Stomach (tissue), 9 donors: Measurements from ENCODE around the gene PRUNE1. TPM values are rescaled to one million over a fixed set of nuclear protein-coding genes. Genes with fewer than 3 reads are reported as not detected.

Experiments used
- DNase-seq, 2 donors: peaks; one replicate each; pipeline versions ENCODE4 v3.0.0 to v3.0.0-alpha.2; 2013 to 2019
- H3K27ac ChIP-seq, 5 donors: fragments of 200-600 bp in 4 of 5; sonication (generic) in 4 of 5; one replicate each; pipeline ENCODE4 v1.5.1; 2013 to 2019; ENCODE audit warnings: mild to moderate bottlenecking in 1 of 5, moderate library complexity in 1 of 5
- H3K27me3 ChIP-seq, 3 donors: fragments of 200-600 bp; sonication (generic); one replicate each; pipeline ENCODE4 v1.5.1; 2017 to 2019; ENCODE audit warnings: mixed run types in 1 of 3
- H3K36me3 ChIP-seq, 4 donors: fragments of 200-600 bp; sonication (generic); 1 replicate in 3 of 4; 2 replicates in 1 of 4; pipeline ENCODE4 v1.5.1; 2016 to 2019
- H3K4me1 ChIP-seq, 4 donors: fragments of 200-600 bp; sonication (generic); one replicate each; pipeline ENCODE4 v1.5.1; 2016 to 2019
- H3K4me3 ChIP-seq, 4 donors: fragments of 200-600 bp; sonication (generic) in 3 of 4; one replicate each; pipeline ENCODE4 v1.5.1; 2016 to 2019; ENCODE audit warnings: mild to moderate bottlenecking in 1 of 4
- H3K9me3 ChIP-seq, 4 donors: fragments of 200-600 bp; sonication (generic); one replicate each; pipeline ENCODE4 v1.5.1; 2016 to 2019
- CTCF ChIP-seq, 7 experiments: fragments of 450-650 bp in 4 of 7; fragments of 200-600 bp in 3 of 7; sonication (generic) in 3 of 7; IDR thresholded peaks; one replicate each; pipeline ENCODE4 v1.5.1; 2016 to 2019; ENCODE audit warnings: antibody characterized with exemption in 7 of 7, control low read depth in 2 of 7, mild to moderate bottlenecking in 1 of 7
- EP300 ChIP-seq: sonication (generic); formaldehyde crosslinking; IDR thresholded peaks from one replicate; pipeline ENCODE4 v1.6.1; 2017; ENCODE audit warnings: antibody characterized with exemption
- POLR2A ChIP-seq, 4 donors: fragments of 450-650 bp; IDR thresholded peaks; one replicate each; pipeline ENCODE4 v1.6.1; 2016; ENCODE audit warnings: antibody characterized with exemption in 4 of 4, control low read depth in 2 of 4, mild to moderate bottlenecking in 1 of 4, moderate library complexity in 1 of 4
- POLR2AphosphoS5 ChIP-seq, 3 donors: sonication (generic); formaldehyde crosslinking; IDR thresholded peaks; one replicate each; pipeline ENCODE4 v1.6.1; 2016; ENCODE audit warnings: antibody characterized with exemption in 3 of 3
- WGBS, 5 donors: extraction: QIAGEN DNeasy Blood & Tissue Kit in 3 of 5; methylation state at CpG; one replicate each; pipeline versions ENCODE4 v1.1.5 to v1.1.7; 2013 to 2018; 5-methylcytosine and 5-hydroxymethylcytosine counted together
- intact Hi-C: fragments of 100-400 bp; cut with DNase I; formaldehyde crosslinking; loops from one replicate; pipeline ENCODE4 v1.15.1; 2023; ENCODE audit warnings: low total_unique reads
- polyA plus RNA-seq, 3 donors: library from polyadenylated mRNA; stranded (reverse); fragments of 200-250 nt; gene quantifications; one replicate each; pipeline ENCODE4 v1.2.3, GENCODE V29; 2013
- total RNA-seq, 5 donors: library from RNA; depleted of rRNA; stranded (reverse); fragments of >200 nt; gene quantifications; one replicate each; pipeline versions ENCODE4 v1.1.0 to v1.2.3, GENCODE V29; 2014 to 2016
- donor health status: healthy with polysubstance abuse.
- donor health status: Bipolar disorder and iron deficiency.
- donor health status: healthy.

Gene PRUNE1
- total and polyA plus RNA-seq, 8 donors = 2.9 to 118 (median 13.7) TPM

- intact Hi-C loops = no loop called here
- Histone ChIP-seq H3K9me3 (no peaks in the 10 kb centered on the region), H3K4me3 (no peak overlapping the region), H3K36me3 (peaks cover 33 to 66% (median 61%) of the 10 kb centered on the region in 4 donors), H3K27me3 (no peaks in the 10 kb centered on the region), H3K4me1 (peaks cover 16 to 58% (median 40%) of the 10 kb centered on the region in 4 donors), H3K27ac (no peak overlapping the region)
- 89 to 96% (median 92%) methylated on average over 3 of the region's 3 CpGs for WGBS, 5 donors
- TF ChIP-seq EP300 = no peak
- TF ChIP-seq CTCF (IDR thresholded peaks at IDR 0.05) = no peak
- TF ChIP-seq POLR2A (IDR thresholded peaks at IDR 0.05) = no peak
- TF ChIP-seq POLR2AphosphoS5 (IDR thresholded peaks at IDR 0.05) = no peak
- DNase-seq = no peak
Observed at GRCh38 chr1:151000408-151000807, 7.8 kb upstream of the PRUNE1 start.

GRCh38 chr1:151001602-151002001 lies 6.6 kb upstream of the PRUNE1 start:
- intact Hi-C loops = no loop called here
- H3K9me3 ChIP-seq = no peaks in the 10 kb centered on the region
- peaks cover 16 to 56% (median 42%) of the 10 kb centered on the region in 4 donors for H3K4me1 ChIP-seq
- TF ChIP-seq POLR2AphosphoS5 (IDR thresholded peaks at IDR 0.05) (no peak), POLR2A (IDR thresholded peaks at IDR 0.05) (no peak), EP300 (no peak), CTCF (IDR thresholded peaks at IDR 0.05) (no peak)
- H3K27me3 ChIP-seq = no peaks in the 10 kb centered on the region
- H3K4me3 ChIP-seq = no peak overlapping the region
- WGBS, 5 donors = 73 to 88% (median 80%) methylated on average over 4 of the region's 4 CpGs
- H3K36me3 ChIP-seq = peaks cover 33 to 60% (median 58%) of the 10 kb centered on the region in 4 donors
- no peak for DNase-seq
- peak overlapping the region in 2 of 5 donors; percentile 89 to 92 for H3K27ac ChIP-seq

GRCh38 chr1:151002051-151002450 lies 6.2 kb upstream of the PRUNE1 start:
- intact Hi-C loops = no loop called here
- H3K4me1 ChIP-seq = peaks cover 19 to 60% (median 45%) of the 10 kb centered on the region in 4 donors
- peak overlapping the region in 1 of 4 donors; percentile 58 for H3K4me3 ChIP-seq
- peaks cover 31 to 55% (median 53%) of the 10 kb centered on the region in 4 donors for H3K36me3 ChIP-seq
- no peaks in the 10 kb centered on the region for H3K9me3 ChIP-seq
- TF ChIP-seq CTCF (IDR thresholded peaks at IDR 0.05) (no peak), EP300 (no peak), POLR2A (IDR thresholded peaks at IDR 0.05) (no peak), POLR2AphosphoS5 (IDR thresholded peaks at IDR 0.05) (no peak)
- peak overlapping the region in 2 of 5 donors; percentile 89 to 92 for H3K27ac ChIP-seq
- no peak for DNase-seq
- WGBS, 5 donors = 76 to 87% (median 84%) methylated on average over 3 of the region's 3 CpGs
- no peaks in the 10 kb centered on the region for H3K27me3 ChIP-seq

- Histone ChIP-seq H3K4me3 (peak overlapping the region in 2 of 4 donors; percentile 58 to 72), H3K27me3 (no peaks in the 10 kb centered on the region), H3K27ac (peak overlapping the region in 4 of 5 donors; percentile 31 to 92 (median 90)), H3K4me1 (peaks cover 25 to 65% (median 50%) of the 10 kb centered on the region in 4 donors), H3K36me3 (peaks cover 25 to 50% (median 48%) of the 10 kb centered on the region in 4 donors), H3K9me3 (no peaks in the 10 kb centered on the region)
- intact Hi-C loops = no loop called here
- TF ChIP-seq CTCF (IDR thresholded peaks at IDR 0.05) (no peak), EP300 (no peak), POLR2AphosphoS5 (IDR thresholded peaks at IDR 0.05) (no peak), POLR2A (IDR thresholded peaks at IDR 0.05) (no peak)
- DNase-seq = peak in 1 of 2 donors; percentile 35
- WGBS, 5 donors = 14 to 28% (median 20%) methylated on average over 2 of the region's 2 CpGs
Observed at GRCh38 chr1:151002611-151003010, 5.6 kb upstream of the PRUNE1 start.
